Measurements from ENCODE around the gene ABHD12. TPM values are rescaled to one million over a fixed set of nuclear protein-coding genes. Genes with fewer than 3 reads are reported as not detected.
"Not testable (repeated sequence)": the region's sequence is repeated elsewhere in the genome, so short reads cannot be mapped to it uniquely, and the experiment has no call there.

ABHD12 gene
- total RNA-seq, 4 donors from 2014 or later, result 41.6 to 75.8 (median 52.3) TPM

DNA sequence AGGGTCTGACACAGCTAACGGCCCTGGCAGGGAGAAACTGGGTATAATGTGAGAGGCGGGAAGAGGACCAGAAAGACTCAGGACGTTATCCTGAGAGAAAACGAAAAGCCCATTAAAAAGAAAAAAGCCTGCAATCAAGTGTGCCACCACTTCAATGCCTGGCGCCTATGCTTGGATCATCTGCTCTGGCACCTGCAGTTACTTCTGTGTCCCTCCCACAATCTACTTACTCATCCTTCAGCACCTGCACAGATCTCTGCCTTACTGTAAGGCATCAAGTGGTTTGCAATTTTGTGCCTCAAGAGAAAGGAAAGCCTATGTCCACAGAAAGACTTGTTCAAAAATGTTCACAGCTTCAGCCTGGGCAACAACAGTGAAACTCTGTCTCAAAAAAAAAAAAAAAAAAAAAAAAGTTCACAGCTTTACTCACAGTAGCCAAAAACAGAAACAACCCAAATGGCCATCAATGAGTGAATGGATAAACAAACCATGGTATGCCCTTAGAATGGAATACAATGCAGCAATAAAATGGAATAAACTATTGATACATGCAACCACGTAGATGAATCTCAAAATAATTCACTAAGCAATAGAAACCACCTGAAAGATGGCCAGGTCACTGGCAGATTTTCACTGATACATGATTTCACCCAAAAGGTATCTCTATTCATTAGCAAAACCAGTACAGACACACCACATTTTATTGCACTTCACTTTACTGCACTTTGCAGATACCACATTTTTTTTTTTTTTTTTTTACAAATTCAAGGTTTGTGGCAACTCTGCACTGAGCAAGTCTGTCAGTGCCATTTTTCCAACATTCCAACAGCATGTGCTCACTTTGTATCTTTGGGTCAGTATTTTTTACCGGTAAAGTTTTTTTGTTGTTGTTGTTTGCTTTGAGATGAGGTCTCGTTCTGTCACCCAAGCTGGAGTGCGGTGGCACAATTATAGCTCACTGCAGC, 48.6 kb downstream of the ABHD12 start:
- WGBS, result 77% methylated on average over 9 of the region's 9 CpGs

DNA sequence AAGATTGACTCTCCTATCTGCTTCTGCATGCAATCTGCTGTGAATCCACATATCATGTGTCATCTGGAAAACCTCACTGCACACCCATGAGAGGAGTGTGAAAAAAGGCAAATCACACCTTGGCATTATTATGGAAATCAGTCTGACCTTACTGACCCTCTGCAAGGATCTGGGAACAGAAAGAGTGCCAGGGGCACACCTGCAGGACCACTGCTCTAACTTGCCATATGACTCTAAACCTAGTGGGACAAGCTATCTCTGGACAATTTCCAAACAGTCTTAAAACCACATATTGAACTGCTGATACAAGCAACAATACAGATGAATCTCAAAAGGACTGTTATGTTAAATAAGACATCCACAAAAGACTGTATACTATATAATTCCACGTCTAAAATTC, 50.3 kb downstream of the ABHD12 start:
- Histone ChIP-seq H3K27ac (no peak overlapping the region), H3K9me3 (no peaks in the 10 kb centered on the region), H3K4me1 (peaks cover 7% of the 10 kb centered on the region), H3K4me3 (no peak overlapping the region), H3K36me3 (no peaks in the 10 kb centered on the region), H3K27me3 (no peaks in the 10 kb centered on the region)
- 54% methylated on average over 1 of the region's 1 CpG for WGBS
- TF ChIP-seq, protein P1, sequence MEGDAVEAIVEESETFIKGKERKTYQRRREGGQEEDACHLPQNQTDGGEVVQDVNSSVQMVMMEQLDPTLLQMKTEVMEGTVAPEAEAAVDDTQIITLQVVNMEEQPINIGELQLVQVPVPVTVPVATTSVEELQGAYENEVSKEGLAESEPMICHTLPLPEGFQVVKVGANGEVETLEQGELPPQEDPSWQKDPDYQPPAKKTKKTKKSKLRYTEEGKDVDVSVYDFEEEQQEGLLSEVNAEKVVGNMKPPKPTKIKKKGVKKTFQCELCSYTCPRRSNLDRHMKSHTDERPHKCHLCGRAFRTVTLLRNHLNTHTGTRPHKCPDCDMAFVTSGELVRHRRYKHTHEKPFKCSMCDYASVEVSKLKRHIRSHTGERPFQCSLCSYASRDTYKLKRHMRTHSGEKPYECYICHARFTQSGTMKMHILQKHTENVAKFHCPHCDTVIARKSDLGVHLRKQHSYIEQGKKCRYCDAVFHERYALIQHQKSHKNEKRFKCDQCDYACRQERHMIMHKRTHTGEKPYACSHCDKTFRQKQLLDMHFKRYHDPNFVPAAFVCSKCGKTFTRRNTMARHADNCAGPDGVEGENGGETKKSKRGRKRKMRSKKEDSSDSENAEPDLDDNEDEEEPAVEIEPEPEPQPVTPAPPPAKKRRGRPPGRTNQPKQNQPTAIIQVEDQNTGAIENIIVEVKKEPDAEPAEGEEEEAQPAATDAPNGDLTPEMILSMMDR (IDR thresholded peaks at IDR 0.05), result no peak
- TF ChIP-seq EP300 (IDR thresholded peaks at IDR 0.05), result no peak
- no peak for TF ChIP-seq POLR2AphosphoS5 (IDR thresholded peaks at IDR 0.05)
- no peak for TF ChIP-seq POLR2A (IDR thresholded peaks at IDR 0.05)
- no peak for DNase-seq (ENCODE audit: low spot score in 2 of 2)

More for the DNA sequence above, 48.6 kb downstream of the ABHD12 start:
- TF ChIP-seq POLR2A (IDR thresholded peaks at IDR 0.05) (no peak), POLR2AphosphoS5 (IDR thresholded peaks at IDR 0.05) (no peak), EP300 (IDR thresholded peaks at IDR 0.05) (no peak)
- TF ChIP-seq, protein P1 (IDR thresholded peaks at IDR 0.05), result no peak
- peaks cover 2% of the 10 kb centered on the region for H3K4me1 ChIP-seq
- no peak overlapping the region for H3K4me3 ChIP-seq
- DNase-seq (ENCODE audit: low spot score in 2 of 2), result no peak
- H3K27ac ChIP-seq, result no peak overlapping the region
- H3K36me3 ChIP-seq, result no peaks in the 10 kb centered on the region
- H3K9me3 ChIP-seq, result no peaks in the 10 kb centered on the region
- H3K27me3 ChIP-seq, result no peaks in the 10 kb centered on the region

DNA sequence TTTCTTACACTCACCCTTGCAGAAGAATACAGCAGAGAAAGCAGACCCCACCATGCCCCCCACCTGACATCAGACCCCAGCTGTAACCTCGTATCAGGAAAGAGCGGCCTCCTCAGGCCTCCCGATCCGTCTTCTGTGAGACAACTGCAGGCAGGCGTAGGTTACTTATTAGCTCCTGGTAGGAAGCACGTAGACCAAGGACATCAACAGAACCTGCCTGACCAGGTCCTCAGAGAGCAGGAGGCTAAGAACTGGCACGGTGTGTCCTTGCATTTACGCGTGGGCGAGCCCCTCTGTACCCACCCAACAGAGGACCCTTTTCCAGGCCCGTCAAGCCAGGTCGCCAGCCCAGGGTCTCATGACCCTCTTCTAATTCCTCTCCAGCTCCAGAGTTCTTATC, 51.0 kb downstream of the ABHD12 start:
- H3K27ac ChIP-seq, result no peak overlapping the region
- H3K9me3 ChIP-seq, result no peaks in the 10 kb centered on the region
- H3K36me3 ChIP-seq, result no peaks in the 10 kb centered on the region
- TF ChIP-seq EP300 (IDR thresholded peaks at IDR 0.05) (no peak), POLR2A (IDR thresholded peaks at IDR 0.05) (no peak), POLR2AphosphoS5 (IDR thresholded peaks at IDR 0.05) (no peak)
- no peak overlapping the region for H3K4me3 ChIP-seq
- no peaks in the 10 kb centered on the region for H3K27me3 ChIP-seq
- WGBS, result 91% methylated on average over 12 of the region's 12 CpGs
- H3K4me1 ChIP-seq, result peaks cover 7% of the 10 kb centered on the region
- DNase-seq (ENCODE audit: low spot score in 2 of 2), result no peak

DNA sequence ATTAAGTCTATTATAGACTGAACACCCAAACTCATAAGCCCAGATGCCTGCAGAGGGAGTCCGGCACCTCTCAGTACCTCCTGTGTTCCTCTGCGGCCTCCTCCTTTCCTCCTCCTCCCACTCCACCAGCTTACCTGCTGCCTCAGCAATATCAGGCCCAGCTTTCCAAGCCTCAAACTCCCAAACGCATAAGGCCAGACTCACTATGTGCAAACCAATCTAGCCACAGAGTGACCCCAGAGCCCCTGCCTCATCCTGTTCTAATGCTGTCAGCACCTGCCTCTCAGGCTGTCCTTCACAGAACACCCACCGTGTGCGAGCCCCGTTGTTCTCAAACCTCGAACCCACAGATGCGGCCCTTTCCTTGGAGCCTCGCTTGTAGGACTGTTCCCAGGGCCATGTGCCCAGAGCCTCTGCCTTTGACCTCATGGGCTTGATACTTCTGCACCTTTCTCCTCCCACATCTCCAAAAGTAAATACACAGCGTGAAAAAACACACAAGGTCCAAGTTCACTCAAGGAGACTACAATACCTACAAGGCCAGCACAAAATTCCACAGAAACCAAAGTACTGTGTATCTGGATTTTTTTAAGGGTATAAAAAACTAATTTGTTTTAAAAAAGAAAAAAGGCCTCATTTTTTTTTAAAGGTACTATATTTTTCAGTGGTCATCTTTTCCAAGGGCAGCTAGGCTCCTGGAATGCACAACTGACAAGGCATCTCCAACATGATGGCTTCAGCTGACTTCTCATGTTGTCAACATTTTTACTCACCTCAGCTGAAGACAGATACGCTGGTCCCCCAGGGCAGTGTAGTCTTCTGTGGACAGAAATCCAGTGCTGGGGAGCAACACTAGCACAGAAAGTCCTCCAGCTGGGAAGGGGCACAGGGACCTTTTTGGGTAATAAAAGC, 52.3 kb downstream of the ABHD12 start:
- no peak overlapping the region for H3K27ac ChIP-seq
- 93% methylated on average over 11 of the region's 11 CpGs for WGBS
- no peak overlapping the region for H3K4me3 ChIP-seq
- no peak for DNase-seq (ENCODE audit: low spot score in 2 of 2)
- H3K27me3 ChIP-seq, result no peaks in the 10 kb centered on the region
- H3K4me1 ChIP-seq, result peaks cover 7% of the 10 kb centered on the region
- no peaks in the 10 kb centered on the region for H3K9me3 ChIP-seq
- no peaks in the 10 kb centered on the region for H3K36me3 ChIP-seq
- TF ChIP-seq EP300 (IDR thresholded peaks at IDR 0.05) (no peak), POLR2AphosphoS5 (IDR thresholded peaks at IDR 0.05) (no peak), POLR2A (IDR thresholded peaks at IDR 0.05) (no peak)
- TF ChIP-seq, protein P1 (IDR thresholded peaks at IDR 0.05), result no peak

DNA sequence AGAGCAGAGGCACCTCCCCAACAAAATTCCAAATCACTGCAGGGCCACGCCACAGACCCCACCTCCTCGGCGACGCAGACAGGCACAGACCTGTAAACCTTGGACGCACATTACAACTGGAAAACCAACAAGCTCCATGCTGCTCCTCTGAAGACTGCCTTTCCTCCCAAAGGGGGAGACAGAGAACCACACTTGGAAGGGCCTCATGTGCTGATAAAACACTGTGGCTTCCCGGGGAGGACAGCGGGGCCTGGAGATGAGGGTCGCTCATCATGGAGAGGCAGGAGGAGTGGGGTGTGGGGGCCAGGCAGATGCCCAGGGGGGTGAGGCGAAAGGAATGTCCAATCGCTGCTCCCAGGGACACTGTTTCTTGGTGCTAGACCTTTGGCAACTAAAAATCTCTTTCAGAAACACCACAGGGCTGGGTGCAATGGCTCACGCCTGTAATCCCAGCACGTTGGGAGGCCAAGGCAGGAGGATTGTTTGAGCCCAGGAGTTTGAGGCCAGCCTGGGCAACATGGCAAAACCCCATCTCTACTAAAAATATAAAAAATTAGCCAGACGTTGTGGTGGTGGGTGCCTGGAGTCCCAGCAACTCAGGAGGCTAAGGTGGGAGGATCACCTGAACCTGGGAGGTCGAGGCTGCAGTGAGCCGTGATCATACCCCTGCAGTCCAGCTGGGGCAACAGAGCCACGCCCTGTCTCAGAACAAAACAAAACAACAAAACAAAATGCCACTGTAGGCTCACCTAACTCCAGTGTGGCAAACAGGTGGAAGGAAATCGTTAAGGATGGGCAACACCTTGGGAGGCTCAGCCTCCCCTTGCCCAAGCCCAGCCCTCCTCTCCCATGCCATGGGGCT, 53.8 kb downstream of the ABHD12 start:
- H3K27ac ChIP-seq, result no peak overlapping the region
- WGBS, result 55% methylated on average over 17 of the region's 17 CpGs
- TF ChIP-seq, protein P1 (IDR thresholded peaks at IDR 0.05), result peak; percentile 19 to 33
- TF ChIP-seq POLR2AphosphoS5 (IDR thresholded peaks at IDR 0.05), result no peak
- TF ChIP-seq EP300 (IDR thresholded peaks at IDR 0.05), result no peak
- TF ChIP-seq POLR2A (IDR thresholded peaks at IDR 0.05), result no peak
- no peaks in the 10 kb centered on the region for H3K36me3 ChIP-seq
- no peak overlapping the region for H3K4me3 ChIP-seq
- DNase-seq (ENCODE audit: low spot score in 2 of 2), result no peak
- peaks cover 7% of the 10 kb centered on the region for H3K4me1 ChIP-seq
- H3K27me3 ChIP-seq, result no peaks in the 10 kb centered on the region
- H3K9me3 ChIP-seq, result no peaks in the 10 kb centered on the region

DNA sequence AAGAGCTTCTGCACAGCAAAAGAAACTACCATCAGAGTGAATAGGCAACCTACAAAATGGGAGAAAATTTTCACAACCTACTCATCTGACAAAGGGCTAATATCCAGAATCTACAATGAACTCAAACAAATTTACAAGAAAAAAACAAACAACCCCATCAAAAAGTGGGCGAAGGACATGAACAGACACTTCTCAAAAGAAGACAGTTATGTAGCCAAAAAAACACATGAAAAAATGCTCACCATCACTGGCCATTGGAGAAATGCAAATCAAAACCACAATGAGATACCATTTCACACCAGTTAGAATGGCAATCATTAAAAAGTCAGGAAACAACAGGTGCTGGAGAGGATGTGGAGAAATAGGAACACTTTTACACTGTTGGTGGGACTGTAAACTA, 55.7 kb downstream of the ABHD12 start:
- H3K27ac ChIP-seq; H3K36me3 ChIP-seq; H3K4me1 ChIP-seq; H3K27me3 ChIP-seq; H3K4me3 ChIP-seq; H3K9me3 ChIP-seq; DNase-seq (ENCODE audit: low spot score in 2 of 2): not testable (repeated sequence)
- WGBS, result 89% methylated on average over 1 of the region's 1 CpG
